Activated CD4-positive, alpha-beta T cell treated with anti-CD3 and anti-CD28 coated beads, Interleukin-2, Interleukin-4, amounts not matched to agents 100 ng/mL and 50 ng/mL, durations not matched to agents 16 hours and 8 hours (primary cell): Measurements from ENCODE around the gene NFIA.

Experiments
- DNase-seq: peaks from one replicate; pipeline ENCODE4 v3.0.0-alpha.2; 2020; ENCODE audit warnings: low spot score

NFIA gene

GRCh38 chr1:61370913-61371279, 288.5 kb downstream of the NFIA start:
- no peak for DNase-seq

GRCh38 chr1:61372944-61373343, 290.6 kb downstream of the NFIA start:
- no peak for DNase-seq

GRCh38 chr1:61374156-61374555, 291.8 kb downstream of the NFIA start:
- no peak for DNase-seq

GRCh38 chr1:61375082-61375880, 292.9 kb downstream of the NFIA start:
- no peak for DNase-seq

- no peak for DNase-seq
These were observed 293.8 kb downstream of the NFIA start for GRCh38 chr1:61376151-61376550.

GRCh38 chr1:61377242-61377958, 295.0 kb downstream of the NFIA start:
- DNase-seq, result no peak

GRCh38 chr1:61378494-61379180, 296.3 kb downstream of the NFIA start:
- no peak for DNase-seq

GRCh38 chr1:61379693-61380092, 297.3 kb downstream of the NFIA start:
- no peak for DNase-seq

GRCh38 chr1:61380561-61380960, 298.2 kb downstream of the NFIA start:
- DNase-seq, result no peak

- DNase-seq, result no peak
These were observed 304.0 kb downstream of the NFIA start for GRCh38 chr1:61386323-61386722.

- no peak for DNase-seq
These were observed 304.4 kb downstream of the NFIA start for GRCh38 chr1:61386770-61387169.

- peak; percentile 6 for DNase-seq
These were observed 305.5 kb downstream of the NFIA start for GRCh38 chr1:61387829-61388228.

- no peak for DNase-seq
These were observed 306.2 kb downstream of the NFIA start for GRCh38 chr1:61388566-61388965.

- no peak for DNase-seq
These were observed 307.0 kb downstream of the NFIA start for GRCh38 chr1:61389194-61389925.

- no peak for DNase-seq
These were observed 307.8 kb downstream of the NFIA start for GRCh38 chr1:61389926-61390845.

GRCh38 chr1:61391730-61392129, 309.4 kb downstream of the NFIA start:
- DNase-seq, result no peak

GRCh38 chr1:61392409-61393242, 310.3 kb downstream of the NFIA start:
- no peak for DNase-seq

- no peak for DNase-seq
These were observed 311.2 kb downstream of the NFIA start for GRCh38 chr1:61393575-61393974.

GRCh38 chr1:61395146-61395800, 312.9 kb downstream of the NFIA start:
- no peak for DNase-seq

GRCh38 chr1:61397495-61397894, 315.1 kb downstream of the NFIA start:
- DNase-seq, result no peak
